ENCODE measurements around the gene TRIML2. TPM values are rescaled to one million over a fixed set of nuclear protein-coding genes. Genes with fewer than 3 reads are reported as not detected.

The TRIML2 gene
- total RNA-seq = not detected

- TF ChIP-seq CTCF (IDR thresholded peaks at IDR 0.05) = no peak
- H3K27ac ChIP-seq = no peak within 1 kb of the TSS
- no peaks in the 10 kb centered on the region for H3K36me3 ChIP-seq
- H3K27me3 ChIP-seq = no peaks in the 10 kb centered on the region
- H3K9me3 ChIP-seq = no peaks in the 10 kb centered on the region
- no peak within 1 kb of the TSS for H3K4me3 ChIP-seq
- DNase-seq (ENCODE audit: low spot score) = no peak
- no peaks in the 10 kb centered on the region for H3K4me1 ChIP-seq
These were observed at the start of gene TRIML2 for GRCh38 chr4:188109157-188109755. Gene TRIML2, minus strand, starts transcription at chr4:188109603. Its CDS starts 4,235 bp downstream, at chr4:188105368.

- peaks cover 0 to 11% of the 10 kb centered on the region in 2 donors for H3K9me3 ChIP-seq
- H3K27ac ChIP-seq = no peak overlapping the region
- H3K36me3 ChIP-seq = no peaks in the 10 kb centered on the region
- H3K4me3 ChIP-seq = no peak overlapping the region
- no peaks in the 10 kb centered on the region for H3K4me1 ChIP-seq
- DNase-seq (ENCODE audit: low spot score) = no peak
- H3K27me3 ChIP-seq = no peaks in the 10 kb centered on the region
- TF ChIP-seq CTCF (IDR thresholded peaks at IDR 0.05) = no peak
These were observed 48.9 kb upstream of the TRIML2 start for GRCh38 chr4:188158336-188158735.

GRCh38 chr4:188154668-188155405 is 45.4 kb upstream of the TRIML2 start:
- no peak for TF ChIP-seq CTCF (IDR thresholded peaks at IDR 0.05)
- H3K4me3 ChIP-seq = no peak overlapping the region
- no peaks in the 10 kb centered on the region for H3K27me3 ChIP-seq
- H3K27ac ChIP-seq = no peak overlapping the region
- H3K9me3 ChIP-seq = peaks cover 0 to 11% of the 10 kb centered on the region in 2 donors
- H3K36me3 ChIP-seq = no peaks in the 10 kb centered on the region
- no peak for DNase-seq (ENCODE audit: low spot score)
- H3K4me1 ChIP-seq = no peaks in the 10 kb centered on the region

GRCh38 chr4:188147776-188148175 is 38.4 kb upstream of the TRIML2 start:
- no peaks in the 10 kb centered on the region for H3K9me3 ChIP-seq
- TF ChIP-seq CTCF (IDR thresholded peaks at IDR 0.05) = no peak
- H3K36me3 ChIP-seq = no peaks in the 10 kb centered on the region
- no peak for DNase-seq (ENCODE audit: low spot score)
- H3K4me3 ChIP-seq = no peak overlapping the region
- no peak overlapping the region for H3K27ac ChIP-seq
- no peaks in the 10 kb centered on the region for H3K4me1 ChIP-seq
- no peaks in the 10 kb centered on the region for H3K27me3 ChIP-seq

GRCh38 chr4:188147176-188147575 is 37.8 kb upstream of the TRIML2 start:
- H3K27me3 ChIP-seq = no peaks in the 10 kb centered on the region
- no peak overlapping the region for H3K27ac ChIP-seq
- no peak for DNase-seq (ENCODE audit: low spot score)
- no peaks in the 10 kb centered on the region for H3K36me3 ChIP-seq
- no peaks in the 10 kb centered on the region for H3K4me1 ChIP-seq
- TF ChIP-seq CTCF (IDR thresholded peaks at IDR 0.05) = no peak
- H3K4me3 ChIP-seq = no peak overlapping the region
- no peaks in the 10 kb centered on the region for H3K9me3 ChIP-seq

Data from right atrium auricular region (tissue), 2 donors.